Left kidney (tissue), 2 donors: ENCODE measurements around the gene ICAM2. TPM values are rescaled to one million over a fixed set of nuclear protein-coding genes. Genes with fewer than 3 reads are reported as not detected.

ENCODE experiments used
- DNase-seq: peaks from one replicate; pipeline ENCODE4 v3.0.0-alpha.2; 2013
- polyA plus RNA-seq: library from polyadenylated mRNA; unstranded; fragments of 120-200 nt; gene quantifications from one replicate; pipeline ENCODE4 v1.2.1, GENCODE V29; 2013; ENCODE audit not compliant: insufficient read length

Gene ICAM2
- polyA plus RNA-seq, 1 donor = 23.1 TPM

DNA sequence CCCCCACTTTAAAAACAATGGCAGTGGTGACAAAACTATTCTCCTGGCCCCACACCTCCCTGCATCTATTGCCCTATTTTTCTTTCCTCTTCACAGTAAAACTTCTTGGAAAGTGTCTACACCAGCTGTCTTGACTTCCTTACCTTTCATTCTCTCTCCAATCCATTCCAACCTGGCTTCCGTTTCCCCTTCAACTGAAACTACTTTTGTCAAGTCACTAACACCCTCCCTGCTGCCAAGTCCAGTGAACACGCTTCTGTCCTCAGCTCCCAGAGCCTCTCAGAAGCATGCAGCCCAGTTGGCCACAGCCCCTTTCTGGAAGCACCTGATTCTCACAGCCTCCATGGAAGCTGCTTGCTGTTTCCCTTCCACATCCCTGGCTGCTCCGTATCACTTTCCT is 43.7 kb downstream of the ICAM2 start:
- no peak for DNase-seq

DNA sequence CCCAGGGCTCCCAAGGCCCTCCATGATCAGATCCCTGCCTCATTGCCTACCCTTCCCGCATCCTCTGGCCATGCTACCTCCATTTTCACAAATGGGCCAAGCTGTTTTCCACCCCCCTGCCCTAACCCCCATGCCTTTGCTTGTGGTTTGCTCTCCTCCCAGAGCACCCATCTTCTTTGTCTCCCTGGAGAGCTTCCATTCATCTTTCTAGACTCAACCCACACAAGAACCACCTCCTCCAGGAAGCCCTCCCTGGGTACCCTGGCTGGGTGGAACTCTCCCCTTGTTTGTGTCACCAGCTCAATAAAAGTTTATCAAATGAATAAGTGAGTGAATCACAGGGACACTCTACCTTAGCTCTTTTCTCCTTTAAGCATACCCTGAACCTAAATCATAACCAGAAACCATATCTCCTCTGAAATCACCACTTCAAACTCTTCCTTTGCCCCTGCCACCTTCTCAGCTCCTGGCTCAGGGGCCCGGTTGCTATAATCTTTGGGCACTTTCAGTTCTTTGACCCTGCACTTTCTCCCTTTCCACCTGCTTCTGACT is 44.8 kb downstream of the ICAM2 start:
- no peak for DNase-seq

DNA sequence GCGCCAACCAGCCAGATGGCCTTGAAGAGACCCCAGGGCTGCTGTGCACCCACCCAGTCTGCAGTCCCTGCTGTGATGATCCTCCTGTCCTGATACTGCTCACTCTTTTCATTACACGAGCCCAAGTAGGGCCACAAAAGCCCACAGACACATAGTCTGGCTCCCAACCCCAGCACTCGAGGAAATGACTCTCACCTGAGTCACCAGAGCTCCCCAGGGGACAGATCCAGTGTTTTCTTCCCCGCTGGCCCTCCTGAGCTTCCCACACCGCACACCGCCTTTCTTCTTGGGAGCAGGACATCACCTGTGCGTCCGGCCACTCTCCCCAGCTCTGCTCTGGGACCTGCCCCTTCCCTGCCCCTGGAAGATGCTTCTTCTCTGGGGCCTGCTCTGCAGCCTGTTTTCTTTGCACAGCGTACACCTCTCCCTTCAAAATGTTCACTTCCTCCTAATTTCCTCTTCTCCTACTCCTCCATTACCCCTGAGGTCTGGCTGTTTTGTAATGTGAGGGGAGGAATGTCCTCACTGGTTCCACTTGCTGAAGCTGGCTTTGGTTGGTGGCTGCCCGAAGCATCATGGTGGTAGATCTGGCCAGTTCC is 45.7 kb downstream of the ICAM2 start:
- no peak for DNase-seq

DNA sequence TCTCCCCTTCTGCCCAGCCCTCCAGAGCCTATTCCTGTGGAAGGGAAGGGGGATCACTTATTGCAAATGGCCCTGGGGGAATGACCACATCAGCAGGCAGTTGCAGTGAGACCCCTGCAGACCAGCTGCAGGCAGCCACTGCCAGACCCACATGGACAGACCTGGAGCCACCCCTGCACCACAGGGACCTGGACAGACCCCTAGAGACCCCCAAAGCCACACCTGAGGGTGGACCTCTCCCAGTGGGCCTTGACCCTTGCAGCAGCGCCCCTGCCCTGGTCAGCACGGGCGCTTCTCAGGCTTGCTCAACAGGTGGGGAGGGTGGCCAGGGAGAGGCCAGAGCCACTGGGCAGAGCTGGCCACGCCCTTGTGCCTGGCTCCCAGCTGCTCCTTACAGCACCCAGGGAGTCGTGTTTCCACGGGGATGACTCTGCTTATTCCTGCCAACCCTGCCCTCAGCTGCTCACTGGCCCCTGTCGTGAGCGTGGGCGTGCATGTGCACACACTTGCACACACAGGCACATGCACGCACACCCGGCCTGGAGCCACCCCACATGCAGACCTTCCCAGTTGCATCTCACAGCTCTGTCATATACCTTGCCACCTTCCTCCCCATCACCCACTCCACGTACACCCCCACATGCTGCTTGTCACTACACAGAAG is 46.4 kb downstream of the ICAM2 start:
- no peak for DNase-seq

DNA sequence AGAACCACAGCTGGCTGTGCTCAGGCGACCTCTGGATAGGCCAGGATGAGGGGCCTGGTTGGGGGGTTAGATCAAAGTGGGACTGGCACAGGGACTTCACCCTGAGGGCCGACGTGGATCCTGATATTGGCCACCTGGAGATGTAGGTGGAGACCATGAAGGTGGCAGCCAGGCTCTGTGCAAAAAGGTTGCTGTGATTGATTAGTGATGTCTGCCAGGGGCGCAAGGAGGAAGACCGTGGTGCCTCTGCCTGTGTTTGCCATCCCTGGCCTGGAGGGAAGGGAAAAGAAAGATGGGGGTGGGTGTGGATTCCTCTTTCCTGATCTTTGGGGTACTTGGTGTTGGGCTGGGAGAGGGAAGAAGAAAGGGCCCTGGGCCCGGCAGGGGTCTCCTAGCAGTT is 47.2 kb downstream of the ICAM2 start:
- no peak for DNase-seq

DNA sequence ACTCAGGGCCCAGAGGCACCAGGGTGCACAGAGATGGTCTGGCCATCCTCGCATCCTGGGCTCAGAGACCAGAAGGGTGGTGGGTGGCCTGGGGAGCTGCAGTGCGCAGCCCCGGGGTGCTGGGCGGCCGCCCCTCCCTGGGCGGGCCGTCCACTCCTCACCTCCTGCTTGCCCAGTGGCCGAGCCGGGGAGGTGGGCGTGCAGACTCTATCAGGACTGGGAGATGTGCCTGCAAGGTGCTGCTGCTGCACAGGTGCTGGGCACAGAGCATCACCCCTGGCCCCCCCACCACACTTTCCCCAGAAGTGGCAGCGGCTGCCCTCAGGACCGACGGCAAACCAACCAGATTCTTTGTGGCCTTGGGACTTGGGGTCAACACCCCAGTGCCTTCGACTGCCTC is 47.6 kb downstream of the ICAM2 start, which contains the start of gene SCN4A:
Gene SCN4A (minus strand): TSS at position 123 of the 400 bp plus-strand sequence. CDS start 77 bp downstream, at position 46.
- no peak for DNase-seq

DNA sequence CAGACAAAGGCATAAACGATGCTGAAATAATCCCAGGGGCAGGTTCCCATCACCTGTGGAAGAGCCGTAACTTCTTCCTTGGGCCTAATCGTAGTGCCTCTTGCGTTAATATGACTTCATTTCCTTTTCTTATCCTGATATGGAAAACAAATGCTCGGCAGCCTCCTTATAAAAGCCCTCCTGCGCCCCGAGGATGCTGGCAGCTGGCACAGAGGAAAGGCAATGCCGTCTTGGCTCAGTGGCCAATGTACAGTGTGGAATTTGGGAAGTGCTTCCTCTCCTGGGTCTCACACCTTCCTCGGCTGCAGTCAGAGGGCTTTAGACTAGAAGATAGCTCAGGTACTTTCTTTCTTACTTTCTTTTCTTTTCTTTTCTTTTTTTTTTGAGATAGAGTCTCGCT is 51.2 kb downstream of the ICAM2 start:
- no peak for DNase-seq

DNA sequence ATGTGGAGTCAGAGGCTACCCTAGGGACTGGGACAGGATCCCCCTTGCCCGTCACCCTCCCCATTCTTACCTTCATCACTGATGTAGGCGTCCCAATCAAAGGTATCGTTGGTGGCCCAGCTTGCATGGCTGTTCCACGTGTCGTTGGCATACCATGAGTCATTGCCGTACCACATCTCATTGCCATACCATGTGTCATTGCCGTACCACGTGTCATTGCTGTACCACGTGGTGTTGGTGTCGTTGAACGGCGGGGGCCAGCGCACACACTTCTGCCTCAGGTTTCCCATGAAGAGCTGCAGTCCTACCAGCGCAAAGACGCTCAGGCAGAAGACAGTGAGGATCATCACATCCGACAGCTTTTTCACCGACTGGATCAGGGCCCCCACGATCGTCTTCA is 52.5 kb downstream of the ICAM2 start:
- DNase-seq = no peak

DNA sequence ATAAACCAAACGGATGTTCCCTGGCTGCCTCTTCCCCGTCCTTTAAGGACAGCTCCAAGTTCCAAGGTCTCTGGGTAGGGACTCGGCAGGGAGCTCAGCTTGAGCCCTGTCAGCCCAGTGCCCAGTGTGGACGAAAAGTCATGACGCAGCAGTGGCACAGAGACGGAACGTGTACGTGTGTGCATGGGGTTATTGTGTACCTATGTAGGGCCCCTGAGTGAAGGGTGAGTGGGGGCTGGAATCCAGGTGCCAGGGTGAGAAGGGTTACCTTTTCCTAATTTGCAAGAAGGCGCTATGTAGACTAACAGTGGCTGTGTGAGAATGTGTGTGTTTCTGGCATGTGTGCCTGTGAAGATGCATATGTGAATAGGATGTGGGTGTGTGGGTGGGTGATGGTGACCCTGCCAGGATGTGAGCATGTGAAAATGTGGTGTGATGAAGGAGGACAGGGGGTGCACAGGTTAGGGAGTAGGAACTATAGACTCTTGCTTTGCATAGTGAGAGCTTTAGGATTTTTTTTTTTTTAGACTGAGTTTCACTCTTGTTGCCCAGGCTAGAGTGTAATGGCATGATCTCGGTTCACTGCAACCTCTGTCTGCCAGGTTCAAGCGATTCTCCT is 53.7 kb downstream of the ICAM2 start:
- DNase-seq = no peak

DNA sequence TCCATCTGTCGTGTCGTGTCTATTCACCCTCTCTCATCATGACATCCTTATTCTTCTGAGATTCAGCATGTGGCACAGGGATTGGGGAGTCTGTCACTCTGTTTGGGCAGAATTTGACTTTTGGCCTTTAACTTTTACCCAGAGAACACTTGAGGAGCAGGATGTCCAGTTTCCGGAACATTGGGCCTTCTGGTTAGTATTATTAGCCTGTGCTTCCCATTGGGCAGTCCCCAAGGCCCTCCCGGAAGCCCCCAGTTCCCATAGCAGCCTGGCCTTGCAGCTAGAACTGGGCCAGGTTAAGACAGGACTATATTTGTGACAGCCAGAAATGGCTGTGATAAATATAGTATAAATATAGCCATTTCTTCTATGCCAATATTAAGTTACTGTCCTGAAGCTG is 57.3 kb downstream of the ICAM2 start:
- no peak for DNase-seq

DNA sequence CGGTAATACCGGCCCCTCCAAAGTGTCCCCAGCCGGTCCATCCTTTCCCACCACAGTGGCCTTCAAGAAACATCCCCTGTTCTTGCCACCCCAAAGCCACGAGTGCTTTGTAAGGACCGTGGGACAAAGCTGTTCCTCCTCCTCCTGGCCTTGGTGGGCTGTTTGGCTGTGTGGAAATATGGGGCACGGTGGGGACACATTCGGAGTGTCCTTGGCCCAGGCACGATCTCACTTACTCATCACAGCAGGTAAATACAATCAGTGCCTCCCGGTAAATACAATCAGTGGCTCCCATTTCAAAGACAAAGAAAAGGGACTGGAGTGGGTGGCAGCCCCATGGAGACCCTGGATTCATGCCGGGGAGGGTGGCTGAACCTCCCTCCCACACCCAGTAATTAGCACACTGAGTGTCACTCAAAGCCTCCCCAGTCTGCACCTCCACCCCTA is 58.1 kb downstream of the ICAM2 start:
- DNase-seq = no peak

DNA sequence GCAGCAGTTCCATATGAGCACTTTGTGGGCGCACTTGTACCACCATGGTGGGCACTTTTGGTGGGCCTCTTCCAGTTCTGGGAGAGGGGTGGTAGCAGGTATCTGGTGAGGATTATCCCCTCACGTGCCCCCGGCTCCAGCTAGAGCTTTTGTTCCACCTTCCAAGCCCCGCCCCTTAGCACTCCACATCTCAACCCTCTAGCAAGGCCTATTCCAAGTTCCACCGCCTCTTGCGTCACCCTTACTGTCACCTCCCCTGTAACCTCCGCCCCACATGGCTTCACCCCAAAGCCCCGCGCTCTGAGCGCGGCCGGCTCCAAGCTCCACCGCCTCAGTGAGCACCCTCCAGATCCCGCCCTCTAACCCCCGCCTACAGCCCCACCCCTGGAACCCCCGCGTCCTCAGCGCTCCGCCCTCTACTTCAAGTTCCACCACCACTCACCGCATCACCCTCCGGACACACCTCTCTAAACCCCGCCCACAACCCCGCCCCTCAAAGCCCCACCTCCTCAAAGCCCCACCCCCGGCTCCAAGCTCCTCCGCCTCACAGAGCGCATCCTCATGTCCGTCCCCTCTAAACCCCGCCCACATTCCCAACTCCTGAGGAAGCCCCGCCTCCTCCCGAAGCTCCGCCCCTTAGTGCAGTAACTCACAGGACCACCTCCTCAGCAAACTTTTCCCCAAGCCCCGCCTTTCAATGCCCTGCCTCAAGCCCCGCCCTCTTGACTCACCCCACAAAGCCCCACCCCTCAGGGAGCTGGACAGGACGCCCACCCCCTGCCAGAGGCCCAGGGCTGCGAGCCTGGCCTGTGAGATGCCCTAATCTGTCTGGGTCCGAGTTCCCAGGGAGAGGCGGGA is 58.8 kb downstream of the ICAM2 start:
- DNase-seq = no peak

DNA sequence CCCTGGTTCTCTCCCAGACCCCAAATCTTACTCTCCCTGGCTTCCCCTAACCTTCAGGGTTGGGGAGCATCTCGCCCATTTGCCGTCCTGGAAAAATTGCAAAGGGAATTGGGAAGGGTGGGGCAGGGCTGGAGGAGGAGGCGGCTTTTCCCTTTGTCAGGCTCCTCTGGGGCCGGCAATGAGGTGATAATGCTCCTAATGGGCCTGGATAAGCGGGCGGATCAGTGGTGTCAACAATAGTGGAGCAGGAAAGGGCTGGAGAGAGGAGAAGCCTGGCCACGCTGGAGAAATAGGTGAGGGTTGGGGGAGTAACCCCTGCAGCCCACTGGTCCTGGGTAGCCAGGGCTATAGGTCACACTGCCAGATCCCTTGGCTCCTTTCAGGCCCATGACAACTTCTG is 60.0 kb downstream of the ICAM2 start:
- DNase-seq = no peak

DNA sequence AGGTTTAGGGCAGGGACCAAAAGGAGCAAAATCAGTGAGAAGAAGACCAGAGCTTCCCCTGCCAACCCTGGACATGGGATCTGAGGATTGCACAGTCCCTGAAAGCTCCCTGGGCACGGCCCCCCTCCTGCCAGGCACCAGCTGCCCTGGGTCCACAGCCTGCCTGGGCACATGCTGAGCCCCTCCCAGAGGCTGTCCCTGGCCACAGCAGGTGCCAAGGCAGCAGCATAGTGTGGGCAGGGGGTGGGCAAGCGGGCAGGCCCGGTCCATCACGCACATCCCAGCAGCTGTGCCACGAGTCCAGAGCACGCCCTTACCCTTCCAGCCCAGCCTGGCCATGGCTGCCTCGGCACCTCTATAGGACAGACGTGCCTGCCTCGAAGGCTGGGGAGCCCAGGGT is 60.4 kb downstream of the ICAM2 start:
- no peak for DNase-seq

DNA sequence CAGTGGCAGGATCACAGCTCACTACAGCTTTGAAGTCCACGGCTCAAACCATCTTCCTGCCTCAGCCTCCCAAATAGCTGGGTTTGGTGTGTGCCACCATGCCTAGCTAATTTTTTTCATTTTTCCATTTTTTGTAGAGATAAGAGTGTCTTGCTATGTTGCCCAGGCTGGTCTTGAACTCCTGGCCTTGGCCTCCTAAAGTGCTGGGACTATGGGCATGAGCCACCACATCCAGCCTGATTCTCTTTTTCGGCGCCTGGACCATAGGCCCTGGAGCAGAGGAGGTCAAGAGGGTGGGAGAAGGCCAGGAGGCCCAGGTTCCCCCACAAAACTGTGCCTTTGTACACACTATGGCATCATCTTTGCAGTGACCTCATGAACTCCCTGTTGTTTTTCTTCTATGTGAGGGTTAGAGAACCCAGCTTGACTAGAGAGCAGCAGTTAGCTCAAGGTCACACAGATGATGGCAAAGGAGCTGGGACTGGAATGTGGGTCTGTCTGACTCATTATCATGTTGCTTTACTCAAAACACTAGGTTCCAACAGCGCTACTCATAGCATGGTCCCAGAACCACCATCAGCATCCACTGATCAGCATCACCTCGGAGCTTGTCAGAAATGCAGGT is 64.0 kb downstream of the ICAM2 start:
- DNase-seq = no peak

DNA sequence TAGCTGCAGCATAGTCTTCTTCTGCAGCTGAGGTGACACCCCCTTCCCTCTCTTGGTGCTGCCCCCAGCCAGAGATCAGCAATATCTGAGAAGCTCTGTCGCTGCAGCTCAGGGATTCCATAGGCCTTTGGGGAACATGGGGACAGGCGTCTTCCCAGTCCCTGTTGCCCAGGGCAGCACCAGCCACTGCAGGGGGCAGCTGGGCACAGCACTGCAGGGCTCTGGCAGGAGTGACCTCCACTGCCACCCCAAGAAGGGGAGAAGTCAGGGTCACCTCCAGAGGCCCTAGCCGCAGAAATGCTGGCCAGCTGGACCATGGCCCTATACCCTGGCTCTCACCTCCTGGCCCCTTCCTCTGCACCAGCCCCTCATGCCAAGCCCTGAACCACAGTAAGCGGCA is 64.6 kb downstream of the ICAM2 start:
- no peak for DNase-seq

DNA sequence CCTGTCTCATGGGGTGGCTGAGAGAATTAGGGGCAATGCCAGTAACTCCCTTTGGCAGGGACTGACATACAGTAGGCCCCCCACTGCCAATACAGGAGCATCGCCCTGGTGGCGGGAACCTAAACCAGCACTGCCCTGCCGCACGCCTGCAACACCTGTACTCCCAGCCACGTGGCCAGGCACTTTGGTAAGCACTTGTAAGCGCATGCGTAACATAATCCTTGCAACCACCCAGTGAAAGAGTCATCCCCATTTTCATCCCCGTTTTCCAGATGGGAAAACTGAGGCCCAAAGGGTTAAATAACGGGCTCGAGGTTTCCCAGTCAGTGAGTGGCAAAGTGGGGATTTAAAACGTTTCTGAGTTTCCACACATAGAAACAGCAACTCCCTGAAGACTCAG is 65.2 kb downstream of the ICAM2 start:
- no peak for DNase-seq

DNA sequence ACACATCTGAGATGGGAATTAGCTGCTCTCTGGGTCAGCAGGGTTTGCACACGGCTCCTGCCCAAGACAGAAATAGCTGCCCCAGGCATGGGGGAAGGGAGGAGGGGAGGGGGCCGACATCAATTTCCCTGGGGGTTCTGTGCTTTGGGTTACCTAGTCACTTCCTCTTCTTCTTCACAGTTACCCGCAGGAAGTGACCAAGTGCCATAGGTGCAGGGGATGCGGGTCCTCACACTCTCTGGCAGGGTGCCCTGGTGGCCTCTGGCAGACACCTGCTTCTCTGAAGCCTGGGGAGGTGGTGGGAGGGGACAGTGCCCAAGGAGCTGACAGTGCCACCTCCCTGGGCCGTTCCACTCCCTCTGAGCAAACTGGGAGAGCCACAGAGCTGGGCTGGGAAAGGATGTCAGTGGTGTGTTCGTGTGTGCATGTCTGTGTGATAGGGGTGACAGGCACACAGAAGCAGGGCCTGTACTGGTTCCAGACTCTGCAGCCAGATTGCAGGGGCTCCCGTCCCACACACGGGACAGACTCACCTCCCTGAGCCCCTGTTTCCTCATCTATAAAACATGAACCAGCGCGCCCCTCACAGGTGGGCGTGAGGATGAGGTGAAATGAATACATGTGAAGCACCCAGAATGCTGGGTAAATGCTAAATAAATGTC is 65.9 kb downstream of the ICAM2 start:
- no peak for DNase-seq
